GM12891 (cell line): ENCODE data around the gene PHACTR4.
"Not testable (repeated sequence)": the region's sequence is repeated elsewhere in the genome, so short reads cannot be mapped to it uniquely, and the experiment has no call there.

Experiments
- POLR2A ChIP-seq: IDR thresholded peaks from 2 replicates; pipeline ENCODE4 v1.6.1; 2011; ENCODE audit warnings: low read depth, low read length, control low read depth
- POLR2AphosphoS5 ChIP-seq: IDR thresholded peaks from 2 replicates; pipeline ENCODE4 v1.6.1; 2011; ENCODE audit warnings: low read depth, low read length, control low read depth

DNA sequence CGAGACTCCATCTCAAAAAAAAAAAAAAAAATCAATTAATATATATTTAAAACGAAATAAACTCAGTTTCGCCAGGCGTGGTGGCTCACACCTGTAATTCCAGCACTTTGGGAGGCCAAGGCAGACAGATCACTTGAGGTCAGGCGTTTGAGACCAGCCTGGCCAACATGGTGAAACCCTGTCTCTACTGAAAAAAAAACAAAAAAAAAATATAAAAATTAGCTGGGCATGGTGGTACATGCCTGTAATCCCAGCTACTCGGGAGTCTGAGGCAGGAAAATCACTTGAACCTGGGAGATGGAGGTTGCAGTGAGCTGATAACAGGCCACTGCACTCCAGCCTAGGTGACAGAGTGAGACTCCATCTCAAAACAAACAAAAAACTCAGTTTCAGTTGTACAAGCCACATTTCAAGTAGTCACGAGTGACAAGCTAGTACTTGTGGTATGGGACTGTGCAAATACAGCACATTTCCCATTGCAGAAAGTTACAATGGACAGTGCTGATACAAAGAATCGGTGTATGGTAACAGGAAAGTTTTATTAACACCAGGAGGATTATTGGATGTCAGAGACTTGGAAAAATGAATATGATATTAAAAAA, 172.0 kb downstream of the PHACTR4 start:
- TF ChIP-seq POLR2AphosphoS5, POLR2A: not testable (repeated sequence)
